HG02840 (cell line): ENCODE results near the gene STRIP2.
"Not testable (repeated sequence)": the region's sequence is repeated elsewhere in the genome, so short reads cannot be mapped to it uniquely, and the experiment has no call there.

Experiments used
- ATAC-seq: cut with Tn5 transposase; IDR thresholded peaks from one replicate; pipeline ENCODE4 v1.9.1; 2021; ENCODE audit warnings: mild to moderate bottlenecking, moderate library complexity, moderate number of reproducible peaks; ENCODE audit not compliant: unreplicated experiment, low FRiP score

The STRIP2 gene

GRCh38 chr7:129433847-129434674, at the start of gene STRIP2:
TSS of gene STRIP2 (plus strand) at chr7:129434432. CDS start at chr7:129434473, 41 bp downstream.
- ATAC-seq = peak; percentile 94

- no peak for ATAC-seq
Measured at GRCh38 chr7:129385116-129385515, 49.1 kb upstream of the STRIP2 start.

- no peak for ATAC-seq
Measured at GRCh38 chr7:129385598-129385997, 48.6 kb upstream of the STRIP2 start.

GRCh38 chr7:129386506-129386905, 47.7 kb upstream of the STRIP2 start:
- ATAC-seq = no peak

GRCh38 chr7:129387537-129387936, 46.7 kb upstream of the STRIP2 start:
- no peak for ATAC-seq

GRCh38 chr7:129388333-129389098, 45.7 kb upstream of the STRIP2 start:
- ATAC-seq = no peak

- ATAC-seq = no peak
Measured at GRCh38 chr7:129389829-129390228, 44.4 kb upstream of the STRIP2 start.

- no peak for ATAC-seq
Measured at GRCh38 chr7:129390314-129390713, 43.9 kb upstream of the STRIP2 start.

GRCh38 chr7:129391546-129392171, 42.6 kb upstream of the STRIP2 start:
- no peak for ATAC-seq

GRCh38 chr7:129393255-129393654, 41.0 kb upstream of the STRIP2 start:
- no peak for ATAC-seq

- ATAC-seq = no peak
Measured at GRCh38 chr7:129394101-129394500, 40.1 kb upstream of the STRIP2 start.

- no peak for ATAC-seq
Measured at GRCh38 chr7:129394982-129395914, 39.0 kb upstream of the STRIP2 start.

- no peak for ATAC-seq
Measured at GRCh38 chr7:129401228-129401966, 32.8 kb upstream of the STRIP2 start.

- no peak for ATAC-seq
Measured at GRCh38 chr7:129401967-129402860, 32.0 kb upstream of the STRIP2 start.

- no peak for ATAC-seq
Measured at GRCh38 chr7:129405527-129405926, 28.7 kb upstream of the STRIP2 start.

GRCh38 chr7:129410238-129410637, 24.0 kb upstream of the STRIP2 start:
- ATAC-seq = not testable (repeated sequence)

- ATAC-seq = no peak
Measured at GRCh38 chr7:129412501-129412900, 21.7 kb upstream of the STRIP2 start.

GRCh38 chr7:129417073-129417472, 17.2 kb upstream of the STRIP2 start:
- ATAC-seq = no peak
